ENCODE data around the gene HLA-DQA2. TPM values are rescaled to one million over a fixed set of nuclear protein-coding genes. Genes with fewer than 3 reads are reported as not detected.

HLA-DQA2 gene
- total RNA-seq = 1 to 10 TPM in 1 of 4 donors, under 1 TPM in 2, not detected in 1; 0.16 to 1.8 (median 0.99) TPM
- not detected for polyA plus RNA-seq
- long read RNA-seq, donor 1 = 0 reads
- long read RNA-seq, donor 2 = 0 reads

GRCh38 chr6:32741031-32741960 lies at the start of gene HLA-DQA2:
Gene HLA-DQA2, plus strand, starts transcription at chr6:32741391. Its CDS starts 53 bp downstream, at chr6:32741444.
- 66 to 69% (median 69%) methylated on average over 7 of the region's 7 CpGs for WGBS, 3 donors
- no peak for TF ChIP-seq CTCF (IDR thresholded peaks at IDR 0.05)
- Histone ChIP-seq H3K4me1 (no peaks in the 10 kb centered on the region), H3K27me3 (ENCODE audit: insufficient read depth in 3 of 3, low read length in 2 of 3) (peaks cover 0 to 6% (median 4%) of the 10 kb centered on the region in 3 donors), H3K36me3 (ENCODE audit: insufficient read depth in 1 of 2, low read depth in 1 of 2) (no peaks in the 10 kb centered on the region), H3K4me3 (no peak within 1 kb of the TSS), H3K9me3 (no peaks in the 10 kb centered on the region), H3K27ac (no peak within 1 kb of the TSS)
- ATAC-seq (no peak), DNase-seq (no peak)
- intact Hi-C loops (cut with DNase I) = no loop called here

GRCh38 chr6:32692019-32692418 lies 49.2 kb upstream of the HLA-DQA2 start:
- no peak overlapping the region for H3K4me3 ChIP-seq
- intact Hi-C loops (cut with DNase I) = no loop called here
- H3K4me1 ChIP-seq = no peaks in the 10 kb centered on the region
- H3K9me3 ChIP-seq = no peaks in the 10 kb centered on the region
- TF ChIP-seq CTCF (IDR thresholded peaks at IDR 0.05) = no peak
- ATAC-seq (no peak), DNase-seq (no peak)
- H3K27ac ChIP-seq = no peak overlapping the region
- H3K27me3 ChIP-seq (ENCODE audit: insufficient read depth in 3 of 3, low read length in 2 of 3) = peaks cover 0 to 3% (median 2%) of the 10 kb centered on the region in 3 donors
- no peaks in the 10 kb centered on the region for H3K36me3 ChIP-seq (ENCODE audit: insufficient read depth in 1 of 2, low read depth in 1 of 2)
- 2 to 5% (median 4%) methylated on average over 1 of the region's 1 CpG for WGBS, 3 donors

GRCh38 chr6:32697031-32697430 lies 44.2 kb upstream of the HLA-DQA2 start:
- no peak for ATAC-seq
- WGBS, 3 donors = 77 to 87% (median 78%) methylated on average over 1 of the region's 1 CpG
- no peak overlapping the region for H3K27ac ChIP-seq
- no peaks in the 10 kb centered on the region for H3K9me3 ChIP-seq
- intact Hi-C loops (cut with DNase I) = loop anchor here in 1 of 2 donors (5.0 kb wide), 1 partner anchor 265 kb away; no protein-coding TSS in a partner anchor
- DNase-seq = no peak
- no peaks in the 10 kb centered on the region for H3K4me1 ChIP-seq
- H3K36me3 ChIP-seq (ENCODE audit: insufficient read depth in 1 of 2, low read depth in 1 of 2) = no peaks in the 10 kb centered on the region
- no peak for TF ChIP-seq CTCF (IDR thresholded peaks at IDR 0.05)
- H3K4me3 ChIP-seq = no peak overlapping the region
- peaks cover 0 to 15% (median 1%) of the 10 kb centered on the region in 3 donors for H3K27me3 ChIP-seq (ENCODE audit: insufficient read depth in 3 of 3, low read length in 2 of 3)

- DNase-seq (no peak), ATAC-seq (peak in 1 of 4 donors; percentile 73)
- no peak overlapping the region for H3K27ac ChIP-seq
- no peaks in the 10 kb centered on the region for H3K36me3 ChIP-seq (ENCODE audit: insufficient read depth in 1 of 2, low read depth in 1 of 2)
- 14 to 20% (median 18%) methylated on average over 6 of the region's 6 CpGs for WGBS, 3 donors
- no peaks in the 10 kb centered on the region for H3K9me3 ChIP-seq
- peaks cover 0 to 16% (median 0%) of the 10 kb centered on the region in 3 donors for H3K27me3 ChIP-seq (ENCODE audit: insufficient read depth in 3 of 3, low read length in 2 of 3)
- intact Hi-C loops (cut with DNase I) = loop anchor here (5.0 to 10.0 kb wide), 4 partner anchors 174 to 453 kb away; no protein-coding TSS in a partner anchor
- H3K4me3 ChIP-seq = no peak overlapping the region
- H3K4me1 ChIP-seq = no peaks in the 10 kb centered on the region
- TF ChIP-seq CTCF (IDR thresholded peaks at IDR 0.05) = peak; percentile 51
Measured at GRCh38 chr6:32700391-32701040, 40.7 kb upstream of the HLA-DQA2 start.

Data from psoas muscle (tissue), 8 donors.